Non-pigmented ciliary epithelial cell (primary cell): Measurements from ENCODE around the gene NOXO1.
"Not testable (repeated sequence)": the region's sequence is repeated elsewhere in the genome, so short reads cannot be mapped to it uniquely, and the experiment has no call there.

Source experiments
- DNase-seq: peaks from one replicate; pipeline ENCODE4 v3.0.0-alpha.2; 2010; ENCODE audit warnings: low read depth

The NOXO1 gene

DNA sequence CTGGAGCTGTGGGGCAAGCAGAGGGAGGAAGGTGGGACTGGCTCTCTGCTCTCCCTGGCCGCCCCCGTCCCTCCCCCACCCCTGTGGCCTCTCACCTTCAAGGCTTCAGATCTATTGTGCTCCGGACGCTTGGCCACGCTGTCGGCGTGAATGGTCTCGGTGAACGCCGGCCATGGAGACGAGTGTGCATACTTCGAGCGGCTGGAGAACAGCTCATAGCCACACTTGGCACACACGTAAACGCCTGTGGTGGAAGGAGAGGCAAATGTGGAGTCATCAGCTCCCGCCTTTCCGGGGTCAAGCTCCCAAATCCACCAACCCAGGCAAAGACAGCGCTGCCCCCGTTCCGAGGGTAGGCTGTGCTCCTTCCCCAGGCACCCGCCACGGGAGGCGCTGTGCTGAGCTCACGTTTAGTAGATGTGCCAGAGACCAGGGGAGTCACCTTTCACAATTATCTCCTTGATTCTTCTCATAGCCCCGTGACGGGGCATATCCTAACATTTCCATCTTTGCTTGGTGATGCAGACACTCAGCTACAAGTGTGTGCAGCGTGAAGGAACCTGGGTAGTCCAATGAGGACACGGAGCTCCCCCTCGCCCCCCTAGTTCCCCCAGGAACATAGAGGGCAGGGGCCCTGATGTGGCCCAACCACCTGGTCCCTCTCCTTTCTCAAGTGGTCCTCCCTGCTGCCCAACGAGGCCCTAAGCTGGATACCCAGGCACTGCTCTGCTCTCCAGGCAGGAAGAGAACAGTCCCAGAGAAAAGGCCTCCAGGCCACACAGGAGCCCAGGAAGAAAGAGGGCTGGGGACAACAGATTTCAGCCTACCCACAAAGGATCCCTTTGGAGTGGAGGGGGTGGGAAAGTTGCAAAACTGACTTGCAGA, 39.9 kb downstream of the NOXO1 start:
- no peak for DNase-seq

DNA sequence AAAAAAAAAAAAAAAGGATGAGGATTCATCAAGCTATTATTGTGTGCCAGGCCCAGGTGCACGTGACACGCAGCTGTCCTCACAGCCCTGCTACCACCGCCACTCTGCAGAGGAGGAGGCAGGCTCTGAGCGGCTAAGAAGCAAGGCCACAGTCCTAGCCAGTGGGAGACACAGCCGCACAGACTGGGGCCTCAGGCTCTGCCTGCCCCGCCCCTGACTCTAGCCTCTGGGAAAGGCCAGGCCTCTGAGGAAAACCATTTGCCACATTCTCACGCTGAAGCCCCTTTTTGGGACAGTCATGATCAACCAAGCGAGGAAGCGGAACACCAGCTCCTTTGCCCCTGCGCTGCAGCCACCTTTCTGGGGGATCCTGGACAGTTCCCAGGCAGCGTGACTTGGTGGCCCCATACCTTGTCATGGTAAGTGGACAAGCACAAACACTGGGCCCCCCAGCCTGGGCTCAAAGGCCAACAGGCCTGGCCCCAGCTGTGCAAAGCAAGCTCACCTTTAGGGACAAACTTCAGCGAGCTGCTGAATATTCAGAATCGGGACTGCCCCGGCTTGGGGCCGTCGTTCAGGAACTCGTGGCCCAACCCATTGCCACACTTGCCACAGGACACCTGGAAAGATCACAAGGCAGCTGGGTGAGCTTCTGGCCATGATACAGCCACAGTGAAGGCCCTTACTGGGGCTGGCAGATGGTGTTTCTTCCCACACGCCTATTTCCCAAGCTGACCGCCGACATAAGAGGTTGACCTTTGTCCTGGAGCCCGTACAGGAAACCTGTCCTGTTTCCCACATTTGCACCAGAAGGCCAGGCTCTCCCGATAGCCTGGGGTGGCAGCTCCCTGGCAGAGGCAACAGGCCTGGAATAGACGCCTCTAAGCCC, 40.8 kb downstream of the NOXO1 start:
- no peak for DNase-seq

DNA sequence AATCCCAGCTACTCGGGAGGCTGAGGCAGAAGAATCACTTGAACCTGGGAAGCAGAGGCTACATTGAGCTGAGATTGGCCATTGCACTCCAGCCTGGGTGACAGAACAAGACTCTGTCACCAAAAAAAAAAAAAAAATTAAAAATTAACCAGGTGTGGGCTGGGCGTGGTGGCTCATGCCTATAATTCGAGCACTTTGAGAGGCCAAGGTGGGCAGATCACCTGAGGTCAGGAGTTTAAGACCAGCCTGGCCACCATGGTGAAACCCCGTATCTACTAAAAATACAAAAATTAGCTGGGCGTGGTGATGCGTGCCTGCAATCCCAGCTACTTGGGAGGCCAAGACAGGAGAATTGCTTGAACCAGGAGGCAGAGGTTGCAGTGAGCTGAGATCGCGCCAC, 41.4 kb downstream of the NOXO1 start:
- not testable (repeated sequence) for DNase-seq

DNA sequence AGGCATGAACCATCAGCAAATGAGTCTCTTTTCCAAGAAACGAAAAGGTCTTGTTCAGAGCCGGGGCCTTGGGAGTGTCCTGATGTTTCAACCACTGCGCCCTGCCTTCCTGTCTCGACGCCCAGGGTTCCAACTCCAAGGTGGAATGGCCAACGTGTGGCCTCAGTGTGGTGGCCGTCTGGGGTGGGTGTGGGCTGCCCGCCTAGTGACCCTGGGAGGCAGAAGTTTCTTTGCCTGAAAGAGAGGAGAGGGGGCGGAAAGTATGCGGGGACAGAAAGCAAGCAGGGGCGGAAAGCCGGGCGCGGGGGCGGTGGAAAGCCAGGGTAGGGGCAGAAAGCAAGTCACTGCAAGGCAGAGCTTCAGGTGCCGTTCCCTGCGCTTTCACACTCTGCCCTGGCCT, 42.4 kb downstream of the NOXO1 start:
- no peak for DNase-seq

DNA sequence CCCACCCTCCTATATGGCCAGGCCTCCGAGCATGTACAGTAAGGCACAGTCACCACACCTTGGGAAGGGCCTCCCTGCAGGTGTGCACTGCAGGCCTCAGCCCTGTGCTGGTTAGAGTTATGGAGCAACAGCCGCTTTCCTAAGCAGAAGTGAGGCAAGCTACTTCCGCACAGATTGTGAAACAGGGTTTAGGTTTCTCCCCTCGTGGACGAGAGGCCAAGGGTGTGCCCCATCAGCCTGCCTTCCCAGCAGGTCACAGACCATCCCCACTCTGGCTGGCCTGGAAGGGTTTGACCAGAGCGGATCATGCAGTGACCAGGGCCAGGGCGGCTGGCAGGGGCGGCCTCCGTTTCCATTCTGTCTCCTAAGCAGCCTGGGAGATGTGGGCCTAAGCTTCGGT, 43.0 kb downstream of the NOXO1 start:
- no peak for DNase-seq

DNA sequence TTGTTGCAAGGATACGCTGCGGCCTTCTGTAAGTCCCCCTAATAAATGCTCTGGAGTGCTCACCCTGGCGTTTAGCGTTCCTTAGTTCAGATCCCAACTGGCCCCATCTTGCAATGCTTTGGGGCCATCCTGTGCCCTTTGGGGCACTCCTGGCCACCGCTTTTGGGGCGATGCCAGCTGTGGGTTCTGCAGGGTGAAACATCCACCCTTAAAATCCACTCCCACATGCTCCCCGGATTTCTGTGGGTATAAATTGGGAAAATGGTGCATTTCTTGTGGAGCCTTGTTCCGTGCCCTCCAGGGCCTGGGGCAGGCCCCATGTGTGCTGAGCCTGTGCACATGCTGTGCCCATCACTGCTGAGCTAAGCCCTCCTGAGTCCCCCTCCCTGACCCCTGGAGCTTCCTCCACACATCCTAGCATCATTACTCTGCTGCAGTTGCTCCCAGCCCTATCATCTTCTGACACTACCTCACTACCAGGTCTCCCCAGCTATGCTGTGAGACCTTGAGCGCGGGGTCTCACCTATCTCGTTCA, 44.3 kb downstream of the NOXO1 start:
- no peak for DNase-seq

DNA sequence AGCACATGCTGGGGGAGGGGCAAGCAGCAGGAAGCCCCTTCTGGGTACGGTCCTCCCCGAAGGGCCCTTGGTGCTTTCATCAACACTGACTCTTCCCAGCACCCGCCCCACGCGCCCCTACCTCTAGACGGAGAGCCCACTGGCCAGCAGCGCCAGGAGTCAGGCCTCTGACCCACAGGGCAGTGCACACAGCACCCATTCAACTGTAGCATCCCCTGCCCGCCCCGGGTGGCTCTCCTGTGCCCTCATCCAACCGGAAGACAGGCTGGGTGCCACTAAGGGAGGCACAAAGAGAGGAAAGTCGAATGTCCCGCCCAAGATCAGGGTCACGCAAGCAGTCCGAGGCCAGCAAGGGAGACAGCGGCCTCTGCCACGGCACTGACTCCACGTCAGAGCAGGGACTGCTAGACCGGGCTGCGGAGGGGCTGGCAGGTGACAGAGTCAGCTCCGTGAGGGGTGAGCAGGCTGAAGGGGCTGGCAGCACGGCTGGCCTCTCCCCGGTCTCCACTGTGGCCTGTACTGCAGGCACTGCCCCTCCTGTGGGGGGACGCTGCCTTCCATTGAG, 48.1 kb downstream of the NOXO1 start:
- DNase-seq: no peak

DNA sequence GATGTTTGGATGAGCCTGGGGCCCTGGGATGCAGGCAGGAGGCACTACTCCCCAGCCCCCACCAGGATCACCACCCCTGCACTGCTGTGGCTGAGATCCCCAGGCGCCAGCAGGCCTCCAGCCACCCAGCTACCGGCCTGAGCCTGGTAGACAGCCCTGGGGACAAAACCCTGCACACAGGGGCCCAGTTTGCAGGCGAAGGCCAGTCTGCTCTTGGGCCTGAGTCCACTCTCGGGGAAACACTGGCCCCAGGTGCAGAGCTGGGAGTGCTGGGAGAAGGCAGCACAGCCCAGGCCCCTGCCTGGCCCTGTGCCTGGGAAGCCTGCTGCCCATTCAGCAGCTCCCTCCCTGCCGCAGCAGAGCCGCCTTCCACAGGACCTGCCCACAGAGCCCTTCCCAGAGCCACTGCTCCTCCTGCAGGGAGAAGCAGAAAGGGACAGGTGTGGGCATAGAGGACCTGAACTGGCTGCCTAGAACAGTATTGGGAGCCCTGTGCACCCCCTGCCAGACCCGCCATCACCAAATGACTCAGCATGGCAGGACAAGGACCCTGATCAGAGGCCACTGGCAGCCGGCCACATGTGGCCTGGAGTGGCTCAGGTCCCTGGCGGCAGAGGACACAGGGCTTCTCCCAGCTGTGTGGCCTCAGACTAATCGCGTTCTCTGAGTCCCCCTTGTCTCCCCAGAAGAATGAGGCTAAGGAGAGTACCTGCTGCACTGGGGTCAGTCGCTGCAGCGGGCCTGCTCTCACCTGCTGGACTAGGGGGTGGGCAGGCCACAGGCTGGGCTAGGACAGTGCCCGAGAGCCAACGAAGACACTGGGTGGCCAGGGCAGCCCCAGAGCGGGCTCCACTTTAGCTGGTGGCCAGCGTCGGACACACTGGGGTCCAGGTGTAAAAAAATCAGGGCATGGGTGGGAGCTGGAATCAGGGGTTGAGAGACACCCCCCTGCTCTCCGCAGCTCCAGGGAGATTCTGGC, 48.9 kb downstream of the NOXO1 start:
- no peak for DNase-seq

DNA sequence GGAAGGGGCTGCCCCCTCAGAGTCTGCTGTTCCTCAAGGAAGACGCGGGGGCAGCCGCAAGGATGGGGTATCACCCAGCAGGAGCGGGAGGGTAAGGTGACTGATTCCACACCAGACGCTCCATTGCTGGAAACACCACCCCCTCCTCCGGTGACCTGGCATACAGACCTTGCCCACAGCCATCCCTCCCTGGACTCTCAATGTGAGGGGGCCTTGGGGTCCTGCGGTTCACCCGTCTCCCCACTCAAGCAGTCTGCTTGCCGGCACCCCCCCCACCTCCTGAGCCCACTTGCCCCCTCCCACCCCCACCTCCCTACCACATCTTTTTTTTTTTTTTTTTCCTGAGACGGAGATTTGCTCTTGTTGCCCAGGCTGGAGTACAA, 50.9 kb downstream of the NOXO1 start:
- DNase-seq: no peak

DNA sequence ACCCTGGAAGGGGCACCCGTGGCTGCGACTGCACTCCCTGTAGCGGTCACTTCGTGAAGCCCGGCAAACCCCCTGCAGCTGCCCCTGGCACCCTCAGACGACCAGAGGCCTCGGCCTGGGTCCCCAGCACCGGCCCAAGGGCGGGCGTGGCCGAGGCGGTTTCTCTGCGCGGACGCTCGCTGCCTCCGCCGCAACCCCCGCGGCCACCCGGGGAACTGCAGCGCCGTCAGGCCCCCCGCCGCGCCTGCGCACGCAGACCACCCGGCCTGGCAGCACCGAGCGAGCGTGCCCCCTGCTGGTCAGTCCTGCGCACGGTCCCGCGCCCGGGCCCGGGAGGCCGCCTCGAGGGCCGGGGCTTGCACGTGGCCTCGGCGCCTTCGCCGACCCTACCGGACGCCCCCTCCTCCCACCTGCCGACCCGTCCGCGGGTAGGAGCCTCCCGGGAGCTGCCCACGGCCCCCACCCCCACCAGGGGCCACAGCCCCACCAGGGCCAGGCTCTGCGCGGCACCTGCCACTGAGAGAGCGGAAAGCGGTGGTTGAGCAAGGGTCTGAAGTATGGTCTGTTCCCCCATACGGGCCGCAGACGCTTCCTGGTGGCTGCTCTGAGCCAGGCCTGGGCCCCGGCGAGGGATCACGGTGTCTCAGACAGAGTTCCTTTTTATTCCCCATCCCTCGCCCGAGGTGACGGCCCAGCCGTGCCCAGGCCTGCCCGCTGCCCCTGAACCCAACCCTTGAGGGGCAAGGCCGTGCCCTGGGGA, 51.5 kb downstream of the NOXO1 start:
- DNase-seq: no peak

DNA sequence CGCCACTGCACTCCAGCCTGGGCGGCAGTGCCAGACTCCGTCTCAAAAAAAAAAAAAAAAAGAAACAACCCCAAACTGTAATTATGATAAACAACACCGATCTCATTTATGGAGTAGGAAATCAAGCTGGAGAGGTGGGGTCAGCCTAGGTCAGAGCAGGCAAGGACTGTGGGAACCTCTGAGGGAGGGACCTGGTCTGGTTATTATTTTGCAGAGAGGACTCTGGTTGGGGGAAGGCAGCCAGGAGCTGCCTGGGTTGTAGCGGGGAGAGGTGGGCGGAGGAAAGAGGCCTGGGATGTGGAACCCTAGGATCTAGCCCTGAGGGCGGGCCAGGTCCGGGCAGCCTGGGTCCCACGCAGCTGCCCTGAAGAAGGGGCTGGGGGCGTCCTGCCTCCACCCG, 52.2 kb downstream of the NOXO1 start:
- DNase-seq: no peak
